CD8-positive, alpha-beta memory T cell (primary cell): ENCODE measurements around the gene POU2AF1. TPM values are rescaled to one million over a fixed set of nuclear protein-coding genes. Genes with fewer than 3 reads are reported as not detected.

ENCODE experiments used
- CTCF ChIA-PET: fragments of 350-600 bp; sonication (Branson Sonifier 250); formaldehyde crosslinking; loops from one replicate; lab custom pipeline; 2021; ENCODE audit warnings: antibody characterized with exemption; lab: Charles Lee
- POLR2A ChIA-PET: fragments of 350-600 bp; sonication (Branson Sonifier 250); formaldehyde crosslinking; loops from one replicate; lab custom pipeline; 2021; ENCODE audit warnings: antibody characterized with exemption; lab: Charles Lee
- DNase-seq, 5 donors: peaks; one replicate each; pipeline versions ENCODE4 v3.0.0 to v3.0.0-alpha.2; 2020 to 2022; ENCODE audit warnings: mixed read lengths in 1 of 5
- H3K27ac ChIP-seq: one replicate; pipeline ENCODE4 v1.7.0; 2013; ENCODE audit warnings: low read depth, mild to moderate bottlenecking, low read length, moderate library complexity
- H3K27me3 ChIP-seq: 2 replicates; pipeline ENCODE4 v1.7.0; 2013; ENCODE audit warnings: low read length, mild to moderate bottlenecking; ENCODE audit not compliant: insufficient read depth, poor library complexity, severe bottlenecking
- H3K36me3 ChIP-seq: 2 replicates; pipeline ENCODE4 v1.7.0; 2013; ENCODE audit warnings: mild to moderate bottlenecking, low read length, moderate library complexity; ENCODE audit not compliant: insufficient read depth
- H3K4me1 ChIP-seq: 2 replicates; pipeline ENCODE4 v1.7.0; 2013; ENCODE audit warnings: mild to moderate bottlenecking, low read length, moderate library complexity; ENCODE audit not compliant: insufficient read depth
- H3K4me3 ChIP-seq: 2 replicates; pipeline ENCODE4 v1.7.0; 2013; ENCODE audit warnings: mild to moderate bottlenecking, low read length
- H3K9me3 ChIP-seq: 2 replicates; pipeline ENCODE4 v1.7.0; 2013; ENCODE audit warnings: mild to moderate bottlenecking, low read length
- H3K27ac Mint-ChIP-seq, 8 donors: one replicate each; pipeline ENCODE4 v1.8.0; 2020 to 2021; ENCODE audit warnings: mixed read lengths in 8 of 8, mild to moderate bottlenecking in 6 of 8, inconsistent platforms in 3 of 8, moderate library complexity in 3 of 8
- H3K27me3 Mint-ChIP-seq, 2 donors: one replicate each; pipeline ENCODE4 v1.8.0; 2020 to 2021; ENCODE audit warnings: mixed read lengths in 2 of 2, mild to moderate bottlenecking in 1 of 2, moderate library complexity in 1 of 2
- H3K36me3 Mint-ChIP-seq, 3 donors: one replicate each; pipeline ENCODE4 v1.8.0; 2020 to 2021; ENCODE audit warnings: mixed read lengths in 3 of 3, inconsistent platforms in 1 of 3, mild to moderate bottlenecking in 1 of 3
- H3K4me1 Mint-ChIP-seq, 3 donors: one replicate each; pipeline ENCODE4 v1.8.0; 2020 to 2021; ENCODE audit warnings: mixed read lengths in 3 of 3, inconsistent platforms in 1 of 3, mild to moderate bottlenecking in 1 of 3
- H3K4me3 Mint-ChIP-seq, 7 donors: one replicate each; pipeline ENCODE4 v1.8.0; 2020 to 2021; ENCODE audit warnings: mixed read lengths in 7 of 7, mild to moderate bottlenecking in 6 of 7, moderate library complexity in 4 of 7, inconsistent platforms in 2 of 7
- H3K9me3 Mint-ChIP-seq, 5 donors: one replicate each; pipeline ENCODE4 v1.8.0; 2020 to 2022; ENCODE audit warnings: mixed read lengths in 5 of 5, mild to moderate bottlenecking in 3 of 5, moderate library complexity in 2 of 5, inconsistent platforms in 1 of 5
- polyA plus RNA-seq: library from polyadenylated mRNA; unstranded; fragments of 300-500 nt; fragmentation: Illumina TruSeq; gene quantifications from one replicate; pipeline ENCODE4 v1.2.3, GENCODE V29; 2021
- total RNA-seq, 2 experiments: library from RNA; stranded (reverse); gene quantifications; one replicate each; pipeline ENCODE4 v1.2.3, GENCODE V29; 2021

POU2AF1 gene
- total RNA-seq (1 to 10 TPM; 1.5 to 2.3 TPM), polyA plus RNA-seq (not detected)

GRCh38 chr11:111378861-111379601, at the start of gene POU2AF1:
TSS of gene POU2AF1 (minus strand) at chr11:111379275. CDS start at chr11:111379177, 98 bp downstream.
- H3K27ac ChIP-seq: no peak within 1 kb of the TSS
- peaks cover 7 to 8% of the 10 kb centered on the region in 2 donors for H3K27me3 Mint-ChIP-seq
- H3K27ac Mint-ChIP-seq: peak within 1 kb of the TSS in 6 of 8 donors; percentile 22 to 88 (median 65)
- ChIA-PET POLR2A (no interaction called here), CTCF (no interaction called here)
- H3K4me3 ChIP-seq: peak within 1 kb of the TSS; percentile 49
- H3K4me1 Mint-ChIP-seq: peaks cover 15 to 22% (median 20%) of the 10 kb centered on the region in 3 donors
- H3K9me3 Mint-ChIP-seq: peaks cover 0 to 2% (median 0%) of the 10 kb centered on the region in 5 donors
- peak within 1 kb of the TSS; percentile 35 to 80 (median 63) for H3K4me3 Mint-ChIP-seq
- no peaks in the 10 kb centered on the region for H3K36me3 ChIP-seq
- H3K4me1 ChIP-seq: peaks cover 18% of the 10 kb centered on the region
- peak in 4 of 5 donors; percentile 8 to 82 (median 59) for DNase-seq
- no peaks in the 10 kb centered on the region for H3K9me3 ChIP-seq
- no peaks in the 10 kb centered on the region for H3K27me3 ChIP-seq
- no peaks in the 10 kb centered on the region for H3K36me3 Mint-ChIP-seq

GRCh38 chr11:111428113-111428876, 49.2 kb upstream of the POU2AF1 start:
- no peaks in the 10 kb centered on the region for H3K36me3 ChIP-seq
- H3K4me3 Mint-ChIP-seq: no peak overlapping the region
- H3K27me3 ChIP-seq: no peaks in the 10 kb centered on the region
- no peaks in the 10 kb centered on the region for H3K4me1 Mint-ChIP-seq
- no peaks in the 10 kb centered on the region for H3K4me1 ChIP-seq
- ChIA-PET POLR2A (no interaction called here), CTCF (interaction anchor here (1.5 to 1.9 kb wide), 3 partner anchors 8 to 145 kb away, joined by 6 to 9 read pairs (median 8); no protein-coding TSS in a partner anchor)
- H3K4me3 ChIP-seq: no peak overlapping the region
- H3K27me3 Mint-ChIP-seq: peaks cover 0 to 33% of the 10 kb centered on the region in 2 donors
- no peaks in the 10 kb centered on the region for H3K9me3 Mint-ChIP-seq
- no peaks in the 10 kb centered on the region for H3K9me3 ChIP-seq
- H3K36me3 Mint-ChIP-seq: no peaks in the 10 kb centered on the region
- no peak overlapping the region for H3K27ac ChIP-seq
- no peak for DNase-seq
- no peak overlapping the region for H3K27ac Mint-ChIP-seq

- H3K27ac Mint-ChIP-seq: peak overlapping the region in 1 of 8 donors; percentile 44
Measured at GRCh38 chr11:111427471-111427912, 48.4 kb upstream of the POU2AF1 start.

GRCh38 chr11:111426617-111427016, 47.5 kb upstream of the POU2AF1 start:
- ChIA-PET CTCF (interaction anchor here (1.4 to 1.9 kb wide), 2 partner anchors 9 to 20 kb away, joined by 3 to 8 read pairs; no protein-coding TSS in a partner anchor), POLR2A (no interaction called here)
- no peak for DNase-seq
- Mint-ChIP-seq H3K27ac (no peak overlapping the region), H3K9me3 (no peaks in the 10 kb centered on the region), H3K4me3 (no peak overlapping the region), H3K36me3 (no peaks in the 10 kb centered on the region), H3K27me3 (peaks cover 5 to 25% of the 10 kb centered on the region in 2 donors), H3K4me1 (no peaks in the 10 kb centered on the region)
- no peaks in the 10 kb centered on the region for H3K9me3 ChIP-seq
- no peaks in the 10 kb centered on the region for H3K4me1 ChIP-seq
- no peaks in the 10 kb centered on the region for H3K27me3 ChIP-seq
- no peak overlapping the region for H3K4me3 ChIP-seq
- no peaks in the 10 kb centered on the region for H3K36me3 ChIP-seq
- no peak overlapping the region for H3K27ac ChIP-seq

More at GRCh38 chr11:111427471-111427912, 48.4 kb upstream of the POU2AF1 start:
- H3K4me1 ChIP-seq: no peaks in the 10 kb centered on the region
- no peak overlapping the region for H3K27ac ChIP-seq
- peaks cover under 1 to 30% of the 10 kb centered on the region in 2 donors for H3K27me3 Mint-ChIP-seq
- CTCF ChIA-PET: interaction anchor here (1.4 to 1.9 kb wide), 2 partner anchors 9 to 19 kb away, joined by 3 to 8 read pairs; no protein-coding TSS in a partner anchor
- H3K9me3 ChIP-seq: no peaks in the 10 kb centered on the region
- no peak overlapping the region for H3K4me3 Mint-ChIP-seq
- H3K9me3 Mint-ChIP-seq: no peaks in the 10 kb centered on the region
- no peaks in the 10 kb centered on the region for H3K36me3 Mint-ChIP-seq
- POLR2A ChIA-PET: no interaction called here
- no peaks in the 10 kb centered on the region for H3K4me1 Mint-ChIP-seq
- no peak overlapping the region for H3K4me3 ChIP-seq
- no peak for DNase-seq
- no peaks in the 10 kb centered on the region for H3K27me3 ChIP-seq
- H3K36me3 ChIP-seq: no peaks in the 10 kb centered on the region

- Mint-ChIP-seq H3K36me3 (no peaks in the 10 kb centered on the region), H3K4me1 (no peaks in the 10 kb centered on the region), H3K4me3 (no peak overlapping the region), H3K27ac (no peak overlapping the region), H3K9me3 (no peaks in the 10 kb centered on the region), H3K27me3 (peaks cover 7 to 11% of the 10 kb centered on the region in 2 donors)
- Histone ChIP-seq H3K27me3 (no peaks in the 10 kb centered on the region), H3K27ac (no peak overlapping the region), H3K9me3 (no peaks in the 10 kb centered on the region), H3K4me3 (no peak overlapping the region), H3K4me1 (no peaks in the 10 kb centered on the region), H3K36me3 (no peaks in the 10 kb centered on the region)
- no peak for DNase-seq
- ChIA-PET POLR2A (no interaction called here), CTCF (interaction anchor here (2.8 kb wide), 1 partner anchor 140 kb away, joined by 15 read pairs; no protein-coding TSS in a partner anchor)
Measured at GRCh38 chr11:111423250-111423615, 44.2 kb upstream of the POU2AF1 start.

GRCh38 chr11:111422494-111423249, 43.6 kb upstream of the POU2AF1 start:
- H3K9me3 ChIP-seq: no peaks in the 10 kb centered on the region
- H3K4me3 ChIP-seq: no peak overlapping the region
- peaks cover 2 to 4% (median 3%) of the 10 kb centered on the region in 3 donors for H3K4me1 Mint-ChIP-seq
- H3K4me1 ChIP-seq: no peaks in the 10 kb centered on the region
- ChIA-PET POLR2A (no interaction called here), CTCF (interaction anchor here (2.8 kb wide), 1 partner anchor 139 kb away, joined by 15 read pairs; no protein-coding TSS in a partner anchor)
- no peak overlapping the region for H3K27ac ChIP-seq
- no peaks in the 10 kb centered on the region for H3K36me3 Mint-ChIP-seq
- H3K27me3 ChIP-seq: no peaks in the 10 kb centered on the region
- no peak overlapping the region for H3K4me3 Mint-ChIP-seq
- H3K9me3 Mint-ChIP-seq: no peaks in the 10 kb centered on the region
- H3K36me3 ChIP-seq: no peaks in the 10 kb centered on the region
- peaks cover 7 to 11% of the 10 kb centered on the region in 2 donors for H3K27me3 Mint-ChIP-seq
- no peak overlapping the region for H3K27ac Mint-ChIP-seq
- peak in 1 of 5 donors; percentile 38 for DNase-seq

- peaks cover 7 to 11% of the 10 kb centered on the region in 2 donors for H3K27me3 Mint-ChIP-seq
- DNase-seq: no peak
- CTCF ChIA-PET: interaction anchor here (2.1 kb wide), 1 partner anchor 8 kb away, joined by 6 read pairs; no protein-coding TSS in a partner anchor
- no peak overlapping the region for H3K27ac ChIP-seq
- H3K36me3 Mint-ChIP-seq: no peaks in the 10 kb centered on the region
- no peak overlapping the region for H3K4me3 ChIP-seq
- POLR2A ChIA-PET: no interaction called here
- no peaks in the 10 kb centered on the region for H3K36me3 ChIP-seq
- H3K9me3 Mint-ChIP-seq: no peaks in the 10 kb centered on the region
- peaks cover 7% of the 10 kb centered on the region for H3K4me1 ChIP-seq
- no peaks in the 10 kb centered on the region for H3K27me3 ChIP-seq
- H3K9me3 ChIP-seq: no peaks in the 10 kb centered on the region
- peaks cover 10 to 13% (median 13%) of the 10 kb centered on the region in 3 donors for H3K4me1 Mint-ChIP-seq
- no peak overlapping the region for H3K4me3 Mint-ChIP-seq
- no peak overlapping the region for H3K27ac Mint-ChIP-seq
Measured at GRCh38 chr11:111421251-111421650, 42.2 kb upstream of the POU2AF1 start.
